H9 (cell line): ENCODE data around the gene PLEKHA7. TPM values are rescaled to one million over a fixed set of nuclear protein-coding genes. Genes with fewer than 3 reads are reported as not detected.

ENCODE experiments used
- DNase-seq: peaks from one replicate; pipeline ENCODE4 v3.0.0-alpha.2; 2017
- H2AFZ ChIP-seq: one replicate; pipeline ENCODE4 v1.6.1; 2013; ENCODE audit warnings: mild to moderate bottlenecking, low read length, control low read depth, moderate library complexity
- H2AK5ac ChIP-seq: 2 replicates; pipeline ENCODE4 v1.6.1; 2013; ENCODE audit warnings: low read length, control low read depth, mixed read lengths; ENCODE audit not compliant: insufficient read length
- H2BK120ac ChIP-seq: one replicate; pipeline ENCODE4 v1.6.1; 2013; ENCODE audit warnings: low read depth, mild to moderate bottlenecking, low read length, control low read depth, inconsistent platforms; ENCODE audit not compliant: poor library complexity, severe bottlenecking
- H2BK12ac ChIP-seq: 2 replicates; pipeline ENCODE4 v1.6.1; 2013; ENCODE audit warnings: low read length, control low read depth, mixed read lengths, low read depth; ENCODE audit not compliant: insufficient read length
- H2BK15ac ChIP-seq: 2 replicates; pipeline ENCODE4 v1.6.1; 2013; ENCODE audit warnings: low read depth, low read length, control low read depth
- H2BK20ac ChIP-seq: one replicate; pipeline ENCODE4 v1.6.1; 2013; ENCODE audit warnings: low read depth, mild to moderate bottlenecking, low read length, control low read depth, inconsistent platforms; ENCODE audit not compliant: poor library complexity, severe bottlenecking
- H2BK5ac ChIP-seq: 2 replicates; pipeline ENCODE4 v1.6.1; 2013; ENCODE audit warnings: low read length, control low read depth, mixed read lengths; ENCODE audit not compliant: insufficient read length
- H3K14ac ChIP-seq: 2 replicates; pipeline ENCODE4 v1.6.1; 2013; ENCODE audit warnings: low read length, control low read depth; ENCODE audit not compliant: insufficient read depth
- H3K18ac ChIP-seq: 2 replicates; pipeline ENCODE4 v1.6.1; 2013; ENCODE audit warnings: low read depth, mild to moderate bottlenecking, mixed read lengths, low read length, control low read depth; ENCODE audit not compliant: insufficient read length
- H3K23ac ChIP-seq: 2 replicates; pipeline ENCODE4 v1.6.1; 2013; ENCODE audit warnings: low read length, control low read depth, mixed read lengths, low read depth; ENCODE audit not compliant: insufficient read length
- H3K23me2 ChIP-seq: 2 replicates; pipeline ENCODE4 v1.6.1; 2013; ENCODE audit warnings: low read depth, mild to moderate bottlenecking, mixed read lengths, low read length, control low read depth; ENCODE audit not compliant: insufficient read length, poor library complexity, severe bottlenecking
- H3K27ac ChIP-seq: 2 replicates; pipeline ENCODE4 v1.5.1; 2013; ENCODE audit warnings: low read length, control low read depth, mixed read lengths, low read depth; ENCODE audit not compliant: insufficient read length
- H3K27me3 ChIP-seq: 2 replicates; pipeline ENCODE4 v1.6.1; 2013; ENCODE audit warnings: low read length, control low read depth, inconsistent platforms; ENCODE audit not compliant: insufficient read depth
- H3K4ac ChIP-seq: 2 replicates; pipeline ENCODE4 v1.6.1; 2013; ENCODE audit warnings: low read depth, mild to moderate bottlenecking, control low read depth, inconsistent platforms, low read length, moderate library complexity
- H3K4me1 ChIP-seq: 2 replicates; pipeline ENCODE4 v1.6.1; 2013; ENCODE audit warnings: low read length, control low read depth, inconsistent platforms; ENCODE audit not compliant: insufficient read depth
- H3K4me2 ChIP-seq: 2 replicates; pipeline ENCODE4 v1.6.1; 2013; ENCODE audit warnings: low read length, control low read depth, mixed read lengths; ENCODE audit not compliant: insufficient read length, insufficient read depth
- H3K56ac ChIP-seq: 2 replicates; pipeline ENCODE4 v1.6.1; 2013; ENCODE audit warnings: low read depth, mild to moderate bottlenecking, mixed read lengths, low read length, control low read depth; ENCODE audit not compliant: insufficient read length
- H3K79me1 ChIP-seq: 2 replicates; pipeline ENCODE4 v1.6.1; 2013; ENCODE audit warnings: low read depth, mild to moderate bottlenecking, moderate library complexity, low read length, control low read depth, inconsistent platforms; ENCODE audit not compliant: insufficient read depth, poor library complexity, severe bottlenecking
- H3K79me2 ChIP-seq: 2 replicates; pipeline ENCODE4 v1.6.1; 2013; ENCODE audit warnings: low read length, control low read depth, inconsistent platforms; ENCODE audit not compliant: insufficient read depth
- H3K9ac ChIP-seq: 2 replicates; pipeline ENCODE4 v1.6.1; 2013; ENCODE audit warnings: low read length, control low read depth, mixed read lengths; ENCODE audit not compliant: insufficient read length; ENCODE audit errors: extremely low read depth
- H3K9me3 ChIP-seq: one replicate; pipeline ENCODE4 v1.6.1; 2013; ENCODE audit warnings: low read depth, low read length, inconsistent platforms; ENCODE audit not compliant: control insufficient read depth
- H3T11ph ChIP-seq: one replicate; pipeline ENCODE4 v1.6.1; 2013; ENCODE audit warnings: mild to moderate bottlenecking, low read length, control low read depth, inconsistent platforms
- H4K20me1 ChIP-seq: one replicate; pipeline ENCODE4 v1.6.1; 2013; ENCODE audit not compliant: control insufficient read depth, insufficient read length, insufficient read depth
- H4K5ac ChIP-seq: 2 replicates; pipeline ENCODE4 v1.6.1; 2013; ENCODE audit warnings: low read depth, mild to moderate bottlenecking, mixed read lengths, low read length, control low read depth; ENCODE audit not compliant: insufficient read length
- H4K8ac ChIP-seq: replicated peaks from 2 replicates; pipeline ENCODE4 v1.6.1; 2013; ENCODE audit warnings: low read length, control low read depth, mixed read lengths, low read depth; ENCODE audit not compliant: insufficient read length
- H4K91ac ChIP-seq: 2 replicates; pipeline ENCODE4 v1.6.1; 2013; ENCODE audit warnings: low read depth, mild to moderate bottlenecking, moderate library complexity, mixed read lengths, low read length, control low read depth; ENCODE audit not compliant: insufficient read length
- H3K27ac Mint-ChIP-seq, 3 experiments: 2 replicates in 2 of 3; 3 replicates in 1 of 3; pipeline ENCODE4 v1.8.0; 2020 to 2021; ENCODE audit warnings: mixed read lengths in 3 of 3, mild to moderate bottlenecking in 1 of 3, moderate library complexity in 1 of 3
- H3K27me3 Mint-ChIP-seq: 2 replicates; pipeline ENCODE4 v1.8.0; 2021; ENCODE audit warnings: low read depth, mild to moderate bottlenecking, moderate library complexity, mixed read lengths
- H3K36me3 Mint-ChIP-seq, 3 experiments: 2 replicates in 2 of 3; 3 replicates in 1 of 3; pipeline ENCODE4 v1.8.0; 2020 to 2021; ENCODE audit warnings: low read depth in 3 of 3, mixed read lengths in 3 of 3; ENCODE audit not compliant: insufficient read depth in 1 of 3
- H3K4me1 Mint-ChIP-seq, 2 experiments: 2 replicates each; pipeline ENCODE4 v1.8.0; 2020; ENCODE audit warnings: mixed read lengths in 2 of 2
- H3K4me3 Mint-ChIP-seq, 2 experiments: 2 replicates in 1 of 2; 3 replicates in 1 of 2; pipeline ENCODE4 v1.8.0; 2020 to 2021; ENCODE audit warnings: mild to moderate bottlenecking in 2 of 2, mixed read lengths in 2 of 2, moderate library complexity in 1 of 2
- H3K9me3 Mint-ChIP-seq, 2 experiments: 2 replicates in 1 of 2; 3 replicates in 1 of 2; pipeline ENCODE4 v1.8.0; 2020; ENCODE audit warnings: mild to moderate bottlenecking in 2 of 2, mixed read lengths in 2 of 2, moderate library complexity in 1 of 2
- WGBS: extraction: QIAGEN DNeasy Blood & Tissue Kit; methylation state at CpG from one replicate; pipeline ENCODE4 v1.1.7; 2013; ENCODE audit warnings: missing lambda C conversion rate, low lambda C conversion rate, mixed read lengths; ENCODE audit not compliant: insufficient read length; ENCODE audit errors: extremely low coverage; 5-methylcytosine and 5-hydroxymethylcytosine counted together
- total RNA-seq: library from RNA; stranded (reverse); gene quantifications from 2 replicates; pipeline ENCODE4 v1.2.1, GENCODE V29; 2021
- TF ChIP-seq, protein P1 (sequence below): fragments of 200-600 bp; sonication (generic); conservative IDR thresholded peaks from 3 replicates; pipeline ENCODE4 v1.8.0; 2021; ENCODE audit warnings: antibody characterized with exemption, mild to moderate bottlenecking

PLEKHA7 gene
- total RNA-seq, 1 experiment from 2014 or later = 21.0 TPM

DNA sequence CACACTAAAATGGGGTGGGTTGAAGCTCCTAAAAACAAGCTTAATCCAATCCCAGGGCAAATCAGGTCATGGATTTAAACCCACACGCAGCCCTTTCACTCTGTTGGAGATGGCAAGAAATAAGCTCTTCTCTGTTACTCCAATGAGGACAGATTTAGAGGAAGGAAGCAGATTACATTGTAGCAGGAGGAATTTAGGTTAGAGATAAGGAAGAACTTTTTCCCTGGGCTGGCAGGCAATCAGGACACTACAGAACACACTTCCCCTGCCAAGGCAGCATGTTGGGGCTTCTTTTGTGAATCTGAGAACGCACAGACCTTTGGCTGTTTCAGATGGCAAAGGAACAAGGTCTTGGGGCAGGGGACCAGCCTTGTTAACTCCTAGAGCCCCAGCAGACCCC, 229.5 kb downstream of the PLEKHA7 start:
- Histone ChIP-seq H3K23ac (no peak overlapping the region), H3K79me2 (no peaks in the 10 kb centered on the region), H3K4me2 (no peak overlapping the region), H3K27ac (no peak overlapping the region), H2AFZ (no peak overlapping the region), H2BK20ac (no peak overlapping the region), H2BK5ac (no peak overlapping the region), H3K14ac (no peak overlapping the region), H3K27me3 (no peaks in the 10 kb centered on the region), H2BK15ac (no peak overlapping the region), H3K23me2 (no peaks in the 10 kb centered on the region), H3K9ac (no peak overlapping the region), H3K18ac (no peak overlapping the region), H2BK12ac (no peak overlapping the region), H3K4ac (no peak overlapping the region), H2AK5ac (no peak overlapping the region), H3K4me1 (0 out of 2 replicates have a peak, but pooled peaks cover 2% of the 10 kb centered on the region), H2BK120ac (no peak overlapping the region), H3T11ph (no peak overlapping the region), H4K91ac (no peak overlapping the region), H4K5ac (no peak overlapping the region), H3K9me3 (no peaks in the 10 kb centered on the region), H4K20me1 (no peaks in the 10 kb centered on the region), H3K79me1 (no peaks in the 10 kb centered on the region), H4K8ac (no peak overlapping the region), H3K56ac (no peak overlapping the region)
- Mint-ChIP-seq H3K9me3 (no peaks in the 10 kb centered on the region), H3K4me1 (peaks cover 30% of the 10 kb centered on the region in 2 experiments), H3K4me3 (no peak overlapping the region), H3K36me3 (peaks cover 0 to 4% (median 4%) of the 10 kb centered on the region in 3 experiments; a peak in 4 of 7 replicates), H3K27ac (no peak overlapping the region), H3K27me3 (no peaks in the 10 kb centered on the region)
- TF ChIP-seq, protein P1, sequence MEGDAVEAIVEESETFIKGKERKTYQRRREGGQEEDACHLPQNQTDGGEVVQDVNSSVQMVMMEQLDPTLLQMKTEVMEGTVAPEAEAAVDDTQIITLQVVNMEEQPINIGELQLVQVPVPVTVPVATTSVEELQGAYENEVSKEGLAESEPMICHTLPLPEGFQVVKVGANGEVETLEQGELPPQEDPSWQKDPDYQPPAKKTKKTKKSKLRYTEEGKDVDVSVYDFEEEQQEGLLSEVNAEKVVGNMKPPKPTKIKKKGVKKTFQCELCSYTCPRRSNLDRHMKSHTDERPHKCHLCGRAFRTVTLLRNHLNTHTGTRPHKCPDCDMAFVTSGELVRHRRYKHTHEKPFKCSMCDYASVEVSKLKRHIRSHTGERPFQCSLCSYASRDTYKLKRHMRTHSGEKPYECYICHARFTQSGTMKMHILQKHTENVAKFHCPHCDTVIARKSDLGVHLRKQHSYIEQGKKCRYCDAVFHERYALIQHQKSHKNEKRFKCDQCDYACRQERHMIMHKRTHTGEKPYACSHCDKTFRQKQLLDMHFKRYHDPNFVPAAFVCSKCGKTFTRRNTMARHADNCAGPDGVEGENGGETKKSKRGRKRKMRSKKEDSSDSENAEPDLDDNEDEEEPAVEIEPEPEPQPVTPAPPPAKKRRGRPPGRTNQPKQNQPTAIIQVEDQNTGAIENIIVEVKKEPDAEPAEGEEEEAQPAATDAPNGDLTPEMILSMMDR = no peak
- WGBS = no CpG with 5 or more reads among the region's 2 CpGs
- DNase-seq = no peak
